ENCODE measurements around the gene LNX2.

LNX2 gene

GRCh38 chr13:27524981-27525975, 95.1 kb downstream of the LNX2 start:
- Histone ChIP-seq H3K27ac (replicated peaks) (no peak overlapping the region), H3K4me3 (replicated peaks; ENCODE audit: insufficient read depth, low read length) (no peak overlapping the region), H3K27me3 (ENCODE audit: insufficient read depth, poor library complexity, severe bottlenecking) (no peaks in the 10 kb centered on the region)
- TF ChIP-seq CTCF (IDR thresholded peaks at IDR 0.05; ENCODE audit: insufficient read depth, low read length) = no peak
- no peak for TF ChIP-seq GABPA (IDR thresholded peaks at IDR 0.05; ENCODE audit: low read depth)
- TF ChIP-seq REST (IDR thresholded peaks at IDR 0.05; ENCODE audit: insufficient replicate concordance, low read depth) = no peak
- DNase-seq (ENCODE audit: low read depth in 1 of 2, low spot score in 1 of 2) = no peak

- Histone ChIP-seq H3K27ac (replicated peaks) (no peak overlapping the region), H3K27me3 (ENCODE audit: insufficient read depth, poor library complexity, severe bottlenecking) (no peaks in the 10 kb centered on the region), H3K4me3 (replicated peaks; ENCODE audit: insufficient read depth, low read length) (no peak overlapping the region)
- TF ChIP-seq SPI1 (IDR thresholded peaks at IDR 0.05; ENCODE audit: borderline replicate concordance, low read depth) (peak; percentile 53; the same call in 1 of the 2 replicates), GABPA (IDR thresholded peaks at IDR 0.05; ENCODE audit: low read depth) (no peak)
- peak in 1 of 2 experiments; percentile 31 for DNase-seq (ENCODE audit: low read depth in 1 of 2, low spot score in 1 of 2)
Measured at GRCh38 chr13:27523346-27524073, 96.8 kb downstream of the LNX2 start.

GRCh38 chr13:27522847-27523246, 97.5 kb downstream of the LNX2 start:
- DNase-seq (ENCODE audit: low read depth in 1 of 2, low spot score in 1 of 2) = peak; percentile 14 to 78
- Histone ChIP-seq H3K4me3 (replicated peaks; ENCODE audit: insufficient read depth, low read length) (no peak overlapping the region), H3K27me3 (ENCODE audit: insufficient read depth, poor library complexity, severe bottlenecking) (no peaks in the 10 kb centered on the region), H3K27ac (replicated peaks) (no peak overlapping the region)
- TF ChIP-seq POLR2AphosphoS5 (IDR thresholded peaks at IDR 0.05; ENCODE audit: low read depth) (no peak), GABPA (IDR thresholded peaks at IDR 0.05; ENCODE audit: low read depth) (no peak), SPI1 (IDR thresholded peaks at IDR 0.05; ENCODE audit: borderline replicate concordance, low read depth) (peak; percentile 90)

- H3K27me3 ChIP-seq (ENCODE audit: insufficient read depth, poor library complexity, severe bottlenecking) = no peaks in the 10 kb centered on the region
- no peak for DNase-seq (ENCODE audit: low read depth in 1 of 2, low spot score in 1 of 2)
- no peak for TF ChIP-seq REST (IDR thresholded peaks at IDR 0.05; ENCODE audit: insufficient replicate concordance, low read depth)
- no peak for TF ChIP-seq SPI1 (IDR thresholded peaks at IDR 0.05; ENCODE audit: borderline replicate concordance, low read depth)
- no peak for TF ChIP-seq GABPA (IDR thresholded peaks at IDR 0.05; ENCODE audit: low read depth)
- no peak for TF ChIP-seq CTCF (IDR thresholded peaks at IDR 0.05; ENCODE audit: insufficient read depth, low read length)
Measured at GRCh38 chr13:27516103-27516502, 104.2 kb downstream of the LNX2 start.

More at GRCh38 chr13:27516103-27516502, 104.2 kb downstream of the LNX2 start:
- Histone ChIP-seq H3K27ac (replicated peaks) (no peak overlapping the region), H3K4me3 (replicated peaks; ENCODE audit: insufficient read depth, low read length) (no peak overlapping the region)

Data from HL-60 (cell line).